ENCODE results near the gene PEDS1. TPM values are rescaled to one million over a fixed set of nuclear protein-coding genes. Genes with fewer than 3 reads are reported as not detected.

PEDS1 gene
- total RNA-seq, 1 donor from 2014 or later, result 27.8 TPM

GRCh38 chr20:50113420-50114224 lies 39.9 kb downstream of the PEDS1 start:
- intact Hi-C loops (cut with DNase I), result no loop called here
- TF ChIP-seq CTCF (IDR thresholded peaks at IDR 0.05), result no peak
- H3K36me3 ChIP-seq, result no peaks in the 10 kb centered on the region
- H3K9me3 ChIP-seq, result no peaks in the 10 kb centered on the region
- no peaks in the 10 kb centered on the region for H3K27me3 ChIP-seq (ENCODE audit: low read depth)
- H3K4me1 ChIP-seq, result peaks cover 62% of the 10 kb centered on the region
- no peak for DNase-seq
- peak overlapping the region; percentile 94 for H3K27ac ChIP-seq
- peak overlapping the region; percentile 93 for H3K4me3 ChIP-seq
- ATAC-seq, result no peak

- Histone ChIP-seq H3K9me3 (no peaks in the 10 kb centered on the region), H3K27ac (peak within 1 kb of the TSS; percentile 94), H3K4me1 (peaks cover 70% of the 10 kb centered on the region), H3K27me3 (ENCODE audit: low read depth) (no peaks in the 10 kb centered on the region), H3K36me3 (peaks cover 5% of the 10 kb centered on the region), H3K4me3 (peak within 1 kb of the TSS; percentile 93)
- ATAC-seq, result peak; percentile 93
- peak; percentile 34 for TF ChIP-seq CTCF (IDR thresholded peaks at IDR 0.05)
- intact Hi-C loops (cut with DNase I), result no loop called here
- DNase-seq, result peak; percentile 94
These were observed 40.8 kb downstream of the PEDS1 start, which contains the start of gene UBE2V1 for GRCh38 chr20:50112512-50113419. Gene UBE2V1, minus strand, starts transcription at chr20:50113150. Its CDS starts 22 bp downstream, at chr20:50113128.

- H3K27ac ChIP-seq, result peak overlapping the region; percentile 94
- no peaks in the 10 kb centered on the region for H3K27me3 ChIP-seq (ENCODE audit: low read depth)
- H3K4me3 ChIP-seq, result peak overlapping the region; percentile 93
- intact Hi-C loops (cut with DNase I), result no loop called here
- no peak for DNase-seq
- H3K4me1 ChIP-seq, result peaks cover 78% of the 10 kb centered on the region
- no peak for ATAC-seq
- no peak for TF ChIP-seq CTCF (IDR thresholded peaks at IDR 0.05)
- peaks cover 5% of the 10 kb centered on the region for H3K36me3 ChIP-seq
- no peaks in the 10 kb centered on the region for H3K9me3 ChIP-seq
These were observed 41.6 kb downstream of the PEDS1 start for GRCh38 chr20:50111829-50112495.

- H3K4me1 ChIP-seq, result peaks cover 80% of the 10 kb centered on the region
- H3K27me3 ChIP-seq (ENCODE audit: low read depth), result no peaks in the 10 kb centered on the region
These were observed 42.2 kb downstream of the PEDS1 start for GRCh38 chr20:50111120-50111828.

More at GRCh38 chr20:50111120-50111828, 42.2 kb downstream of the PEDS1 start:
- DNase-seq (no peak), ATAC-seq (no peak)
- H3K4me3 ChIP-seq, result peak overlapping the region; percentile 93
- peak overlapping the region; percentile 94 for H3K27ac ChIP-seq
- intact Hi-C loops (cut with DNase I), result no loop called here
- H3K36me3 ChIP-seq, result peaks cover 5% of the 10 kb centered on the region
- TF ChIP-seq CTCF (IDR thresholded peaks at IDR 0.05), result no peak
- no peaks in the 10 kb centered on the region for H3K9me3 ChIP-seq
